Measurements from ENCODE around the gene NR2E1.

Gene NR2E1

GRCh38 chr6:108165714-108166663, at the start of gene NR2E1:
Gene NR2E1, plus strand, starts transcription at chr6:108166022. Its CDS starts 744 bp downstream, at chr6:108166766.
- Histone ChIP-seq H3K4me3 (peak within 1 kb of the TSS; percentile 79), H3K9ac (ENCODE audit: insufficient read length) (peak within 1 kb of the TSS; percentile 71), H3K36me3 (ENCODE audit: insufficient read depth, low read length) (no peaks in the 10 kb centered on the region), H3K9me3 (ENCODE audit: low read depth, low read length) (no peaks in the 10 kb centered on the region), H3K27ac (no peak within 1 kb of the TSS)
- TF ChIP-seq POLR2AphosphoS5 (IDR thresholded peaks at IDR 0.05; ENCODE audit: borderline replicate concordance, low read depth, low read length) = no peak
- no peak for TF ChIP-seq EZH2 (IDR thresholded peaks at IDR 0.05)
- TF ChIP-seq FOXP2 (optimal IDR thresholded peaks at IDR 0.05; ENCODE audit: control extremely low read depth, extremely low read length, insufficient read depth) = no peak
- DNase-seq (ENCODE audit: low read depth, low spot score) = peak; percentile 30

GRCh38 chr6:108116546-108117426, 49.0 kb upstream of the NR2E1 start:
- no peak overlapping the region for H3K27ac ChIP-seq
- H3K4me3 ChIP-seq = no peak overlapping the region
- no peaks in the 10 kb centered on the region for H3K9me3 ChIP-seq (ENCODE audit: low read depth, low read length)
- TF ChIP-seq FOXP2 (optimal IDR thresholded peaks at IDR 0.05; ENCODE audit: control extremely low read depth, extremely low read length, insufficient read depth) = no peak
- no peak for TF ChIP-seq EZH2 (IDR thresholded peaks at IDR 0.05)
- TF ChIP-seq POLR2AphosphoS5 (IDR thresholded peaks at IDR 0.05; ENCODE audit: borderline replicate concordance, low read depth, low read length) = no peak
- DNase-seq (ENCODE audit: low read depth, low spot score) = no peak
- no peak overlapping the region for H3K9ac ChIP-seq (ENCODE audit: insufficient read length)
- H3K36me3 ChIP-seq (ENCODE audit: insufficient read depth, low read length) = no peaks in the 10 kb centered on the region

GRCh38 chr6:108117427-108118358, 48.1 kb upstream of the NR2E1 start:
- TF ChIP-seq EZH2 (IDR thresholded peaks at IDR 0.05) = no peak
- TF ChIP-seq POLR2AphosphoS5 (IDR thresholded peaks at IDR 0.05; ENCODE audit: borderline replicate concordance, low read depth, low read length) = no peak
- no peak for TF ChIP-seq FOXP2 (optimal IDR thresholded peaks at IDR 0.05; ENCODE audit: control extremely low read depth, extremely low read length, insufficient read depth)
- Histone ChIP-seq H3K9me3 (ENCODE audit: low read depth, low read length) (no peaks in the 10 kb centered on the region), H3K4me3 (no peak overlapping the region), H3K36me3 (ENCODE audit: insufficient read depth, low read length) (no peaks in the 10 kb centered on the region), H3K9ac (ENCODE audit: insufficient read length) (no peak overlapping the region), H3K27ac (no peak overlapping the region)
- no peak for DNase-seq (ENCODE audit: low read depth, low spot score)

GRCh38 chr6:108118359-108118724, 47.5 kb upstream of the NR2E1 start:
- Histone ChIP-seq H3K36me3 (ENCODE audit: insufficient read depth, low read length) (no peaks in the 10 kb centered on the region), H3K9me3 (ENCODE audit: low read depth, low read length) (no peaks in the 10 kb centered on the region), H3K4me3 (no peak overlapping the region), H3K27ac (no peak overlapping the region), H3K9ac (ENCODE audit: insufficient read length) (no peak overlapping the region)
- no peak for DNase-seq (ENCODE audit: low read depth, low spot score)
- TF ChIP-seq EZH2 (IDR thresholded peaks at IDR 0.05) (no peak), POLR2AphosphoS5 (IDR thresholded peaks at IDR 0.05; ENCODE audit: borderline replicate concordance, low read depth, low read length) (no peak), FOXP2 (optimal IDR thresholded peaks at IDR 0.05; ENCODE audit: control extremely low read depth, extremely low read length, insufficient read depth) (no peak)

- Histone ChIP-seq H3K27ac (no peak overlapping the region), H3K9me3 (ENCODE audit: low read depth, low read length) (no peaks in the 10 kb centered on the region), H3K4me3 (no peak overlapping the region), H3K9ac (ENCODE audit: insufficient read length) (no peak overlapping the region), H3K36me3 (ENCODE audit: insufficient read depth, low read length) (no peaks in the 10 kb centered on the region)
- DNase-seq (ENCODE audit: low read depth, low spot score) = no peak
- no peak for TF ChIP-seq POLR2AphosphoS5 (IDR thresholded peaks at IDR 0.05; ENCODE audit: borderline replicate concordance, low read depth, low read length)
Measured at GRCh38 chr6:108118810-108119768, 46.7 kb upstream of the NR2E1 start.

- Histone ChIP-seq H3K4me3 (no peak overlapping the region), H3K36me3 (ENCODE audit: insufficient read depth, low read length) (no peaks in the 10 kb centered on the region), H3K27ac (no peak overlapping the region), H3K9ac (ENCODE audit: insufficient read length) (no peak overlapping the region), H3K9me3 (ENCODE audit: low read depth, low read length) (no peaks in the 10 kb centered on the region)
- TF ChIP-seq EZH2 (IDR thresholded peaks at IDR 0.05) (no peak), FOXP2 (optimal IDR thresholded peaks at IDR 0.05; ENCODE audit: control extremely low read depth, extremely low read length, insufficient read depth) (no peak), POLR2AphosphoS5 (IDR thresholded peaks at IDR 0.05; ENCODE audit: borderline replicate concordance, low read depth, low read length) (no peak)
- no peak for DNase-seq (ENCODE audit: low read depth, low spot score)
Measured at GRCh38 chr6:108119769-108120141, 46.1 kb upstream of the NR2E1 start.

GRCh38 chr6:108120311-108120710, 45.5 kb upstream of the NR2E1 start:
- no peak for TF ChIP-seq POLR2AphosphoS5 (IDR thresholded peaks at IDR 0.05; ENCODE audit: borderline replicate concordance, low read depth, low read length)
- no peak for TF ChIP-seq FOXP2 (optimal IDR thresholded peaks at IDR 0.05; ENCODE audit: control extremely low read depth, extremely low read length, insufficient read depth)
- TF ChIP-seq EZH2 (IDR thresholded peaks at IDR 0.05) = no peak
- no peaks in the 10 kb centered on the region for H3K36me3 ChIP-seq (ENCODE audit: insufficient read depth, low read length)
- H3K9ac ChIP-seq (ENCODE audit: insufficient read length) = no peak overlapping the region
- DNase-seq (ENCODE audit: low read depth, low spot score) = no peak
- H3K27ac ChIP-seq = no peak overlapping the region
- H3K9me3 ChIP-seq (ENCODE audit: low read depth, low read length) = no peaks in the 10 kb centered on the region
- H3K4me3 ChIP-seq = no peak overlapping the region

Measured in SK-N-MC (cell line).